Measurements from ENCODE around the gene RBMXL3. TPM values are rescaled to one million over a fixed set of nuclear protein-coding genes. Genes with fewer than 3 reads are reported as not detected.

RBMXL3 gene
- total and polyA plus RNA-seq, 4 experiments from 2014 or later: not detected

GRCh38 chrX:115236560-115236959 lies 47.4 kb downstream of the RBMXL3 start:
- no peaks in the 10 kb centered on the region for H3K36me3 Mint-ChIP-seq
- CTCF ChIA-PET (ENCODE audit: partially characterized antibody): no interaction called here
- DNase-seq: no peak

DNA sequence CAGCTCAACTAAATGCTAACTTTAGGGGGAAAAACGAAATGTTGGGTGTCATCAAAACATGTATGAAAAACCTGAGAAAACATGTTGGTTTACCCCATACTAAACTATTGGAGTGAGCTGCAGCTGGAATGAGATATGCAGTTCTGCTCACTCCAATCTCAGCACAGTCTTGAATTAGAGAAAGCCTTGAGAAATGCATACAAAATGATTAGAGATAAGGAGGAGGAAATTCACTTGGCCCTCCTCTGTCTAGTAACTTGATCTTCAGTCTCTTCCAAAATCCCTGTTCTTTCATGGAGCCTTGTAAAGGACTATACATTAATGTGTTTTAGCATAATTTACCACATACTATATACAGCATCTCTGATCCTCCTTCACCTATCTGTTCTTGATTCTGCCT lies 47.8 kb downstream of the RBMXL3 start:
- Mint-ChIP-seq H3K36me3 (no peaks in the 10 kb centered on the region), H3K27me3 (peaks cover 4% of the 10 kb centered on the region in 2 donors), H3K9me3 (peaks cover 0 to 3% (median 0%) of the 10 kb centered on the region in 8 donors), H3K27ac (no peak overlapping the region), H3K4me1 (peaks cover 0 to 7% (median 3%) of the 10 kb centered on the region in 4 donors), H3K4me3 (no peak overlapping the region)
- no peaks in the 10 kb centered on the region for H3K27me3 ChIP-seq (ENCODE audit: insufficient read depth, low read length)
- intact Hi-C loops (cut with micrococcal nuclease): no loop called here
- H3K9me3 ChIP-seq (ENCODE audit: control insufficient read depth in 1 of 2, low read length in 2 of 2): no peaks in the 10 kb centered on the region
- no peaks in the 10 kb centered on the region for H3K4me1 ChIP-seq (ENCODE audit: insufficient read depth, low read length)
- POLR2A ChIA-PET (ENCODE audit: partially characterized antibody): no interaction called here
- H3K4me3 ChIP-seq (ENCODE audit: low read length in 2 of 2): no peak overlapping the region
- H3K27ac ChIP-seq (ENCODE audit: low read depth, low read length): no peak overlapping the region
- DNase-seq: no peak
- CTCF ChIA-PET (ENCODE audit: partially characterized antibody): no interaction called here
- H3K36me3 ChIP-seq (ENCODE audit: insufficient read depth, low read length): no peaks in the 10 kb centered on the region

More at GRCh38 chrX:115236560-115236959, 47.4 kb downstream of the RBMXL3 start:
- POLR2A ChIA-PET (ENCODE audit: partially characterized antibody): no interaction called here
- Histone ChIP-seq H3K9me3 (ENCODE audit: control insufficient read depth in 1 of 2, low read length in 2 of 2) (no peaks in the 10 kb centered on the region), H3K4me1 (ENCODE audit: insufficient read depth, low read length) (no peaks in the 10 kb centered on the region), H3K27ac (ENCODE audit: low read depth, low read length) (no peak overlapping the region), H3K27me3 (ENCODE audit: insufficient read depth, low read length) (no peaks in the 10 kb centered on the region), H3K36me3 (ENCODE audit: insufficient read depth, low read length) (no peaks in the 10 kb centered on the region), H3K4me3 (ENCODE audit: low read length in 2 of 2) (no peak overlapping the region)
- H3K27ac Mint-ChIP-seq: no peak overlapping the region
- H3K9me3 Mint-ChIP-seq: peaks cover 0 to 3% (median 0%) of the 10 kb centered on the region in 8 donors
- no peak overlapping the region for H3K4me3 Mint-ChIP-seq
- peaks cover 0 to 7% (median 3%) of the 10 kb centered on the region in 4 donors for H3K4me1 Mint-ChIP-seq
- peaks cover 4% of the 10 kb centered on the region in 2 donors for H3K27me3 Mint-ChIP-seq
- intact Hi-C loops (cut with micrococcal nuclease): no loop called here

Other genes with a start within 250 kb of the RBMXL3 start
- not detected for gene IL13RA2, start 171.8 kb upstream of the RBMXL3 start, total RNA-seq
- gene IL13RA2, start 171.8 kb upstream of the RBMXL3 start, polyA plus RNA-seq: not detected
- not detected for gene LRCH2, start 44.7 kb downstream of the RBMXL3 start, total RNA-seq
- not detected for gene LRCH2, start 44.7 kb downstream of the RBMXL3 start, polyA plus RNA-seq
- not detected for gene LUZP4, start 100.3 kb downstream of the RBMXL3 start, total RNA-seq
- gene LUZP4, start 100.3 kb downstream of the RBMXL3 start, polyA plus RNA-seq: not detected

Measured in CD4-positive, alpha-beta memory T cell (primary cell).